ENCODE results near the gene CACNA1B. TPM values are rescaled to one million over a fixed set of nuclear protein-coding genes. Genes with fewer than 3 reads are reported as not detected.

CACNA1B gene
- total and polyA plus RNA-seq, 9 of the 15 experiments (the other 6 are each of a cell fraction or from before 2014, with no cell fraction given): 0.01 to 0.04 TPM; not detected in 7

DNA sequence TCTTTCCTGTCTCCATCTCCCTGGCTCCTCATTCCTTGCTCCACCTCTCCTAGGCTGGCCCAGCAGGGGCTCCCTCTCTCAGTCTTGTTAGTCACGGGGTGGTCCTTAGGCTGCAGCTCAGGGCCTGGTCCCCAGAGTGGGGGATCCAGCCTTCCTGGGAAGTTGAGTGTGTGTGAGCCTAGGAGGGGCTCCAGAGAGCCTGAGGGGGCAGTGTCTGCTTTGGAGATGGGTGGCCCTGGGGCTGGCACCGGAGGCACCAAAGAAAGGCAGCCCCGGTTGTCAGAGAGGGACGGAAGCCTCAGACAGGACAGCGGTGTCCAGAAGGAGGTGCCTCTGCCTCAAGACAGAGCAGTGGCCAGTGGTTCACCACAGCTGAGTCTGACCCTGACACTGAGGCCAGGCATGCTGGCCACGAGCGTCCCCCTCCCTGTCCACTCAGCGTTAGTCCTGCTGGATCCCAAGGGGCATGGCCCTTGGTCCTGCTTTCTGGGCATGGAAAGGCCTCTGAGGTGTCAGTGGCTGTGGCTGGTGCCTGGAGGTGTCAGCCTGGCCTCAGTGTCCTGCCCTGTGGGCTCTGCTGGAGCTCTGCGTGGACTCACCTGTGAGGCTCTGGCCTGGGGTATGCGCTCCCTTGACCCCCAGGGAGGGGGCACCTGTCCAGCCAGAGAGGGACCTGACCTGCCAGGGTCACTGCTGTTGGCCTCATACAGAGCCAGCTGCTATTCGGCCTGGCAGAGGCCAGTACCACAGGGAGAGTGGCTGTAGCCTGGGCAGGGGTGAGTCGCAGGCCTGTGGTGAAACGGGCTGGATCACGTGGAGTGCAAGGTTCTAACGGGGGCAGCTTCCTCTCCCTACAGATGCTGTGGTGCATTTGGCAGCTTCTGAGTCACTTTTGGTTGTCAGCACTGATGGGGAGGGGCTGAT is 130.6 kb downstream of the CACNA1B start (continued):
- TF ChIP-seq, protein P1, sequence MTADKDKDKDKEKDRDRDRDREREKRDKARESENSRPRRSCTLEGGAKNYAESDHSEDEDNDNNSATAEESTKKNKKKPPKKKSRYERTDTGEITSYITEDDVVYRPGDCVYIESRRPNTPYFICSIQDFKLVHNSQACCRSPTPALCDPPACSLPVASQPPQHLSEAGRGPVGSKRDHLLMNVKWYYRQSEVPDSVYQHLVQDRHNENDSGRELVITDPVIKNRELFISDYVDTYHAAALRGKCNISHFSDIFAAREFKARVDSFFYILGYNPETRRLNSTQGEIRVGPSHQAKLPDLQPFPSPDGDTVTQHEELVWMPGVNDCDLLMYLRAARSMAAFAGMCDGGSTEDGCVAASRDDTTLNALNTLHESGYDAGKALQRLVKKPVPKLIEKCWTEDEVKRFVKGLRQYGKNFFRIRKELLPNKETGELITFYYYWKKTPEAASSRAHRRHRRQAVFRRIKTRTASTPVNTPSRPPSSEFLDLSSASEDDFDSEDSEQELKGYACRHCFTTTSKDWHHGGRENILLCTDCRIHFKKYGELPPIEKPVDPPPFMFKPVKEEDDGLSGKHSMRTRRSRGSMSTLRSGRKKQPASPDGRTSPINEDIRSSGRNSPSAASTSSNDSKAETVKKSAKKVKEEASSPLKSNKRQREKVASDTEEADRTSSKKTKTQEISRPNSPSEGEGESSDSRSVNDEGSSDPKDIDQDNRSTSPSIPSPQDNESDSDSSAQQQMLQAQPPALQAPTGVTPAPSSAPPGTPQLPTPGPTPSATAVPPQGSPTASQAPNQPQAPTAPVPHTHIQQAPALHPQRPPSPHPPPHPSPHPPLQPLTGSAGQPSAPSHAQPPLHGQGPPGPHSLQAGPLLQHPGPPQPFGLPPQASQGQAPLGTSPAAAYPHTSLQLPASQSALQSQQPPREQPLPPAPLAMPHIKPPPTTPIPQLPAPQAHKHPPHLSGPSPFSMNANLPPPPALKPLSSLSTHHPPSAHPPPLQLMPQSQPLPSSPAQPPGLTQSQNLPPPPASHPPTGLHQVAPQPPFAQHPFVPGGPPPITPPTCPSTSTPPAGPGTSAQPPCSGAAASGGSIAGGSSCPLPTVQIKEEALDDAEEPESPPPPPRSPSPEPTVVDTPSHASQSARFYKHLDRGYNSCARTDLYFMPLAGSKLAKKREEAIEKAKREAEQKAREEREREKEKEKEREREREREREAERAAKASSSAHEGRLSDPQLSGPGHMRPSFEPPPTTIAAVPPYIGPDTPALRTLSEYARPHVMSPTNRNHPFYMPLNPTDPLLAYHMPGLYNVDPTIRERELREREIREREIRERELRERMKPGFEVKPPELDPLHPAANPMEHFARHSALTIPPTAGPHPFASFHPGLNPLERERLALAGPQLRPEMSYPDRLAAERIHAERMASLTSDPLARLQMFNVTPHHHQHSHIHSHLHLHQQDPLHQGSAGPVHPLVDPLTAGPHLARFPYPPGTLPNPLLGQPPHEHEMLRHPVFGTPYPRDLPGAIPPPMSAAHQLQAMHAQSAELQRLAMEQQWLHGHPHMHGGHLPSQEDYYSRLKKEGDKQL (CRISPR knock-in tag; IDR thresholded peaks at IDR 0.05; ENCODE audit: borderline replicate concordance): no peak
